ENCODE results near the gene ATP6V0E1. TPM values are rescaled to one million over a fixed set of nuclear protein-coding genes. Genes with fewer than 3 reads are reported as not detected.
A peak's percentile ranks its signal among the peaks of the same experiment; 100 is the strongest.

Gene ATP6V0E1
- total and polyA plus RNA-seq, 2 of the 4 experiments (the other 2 are of a cell fraction), result 258 to 277 TPM

DNA sequence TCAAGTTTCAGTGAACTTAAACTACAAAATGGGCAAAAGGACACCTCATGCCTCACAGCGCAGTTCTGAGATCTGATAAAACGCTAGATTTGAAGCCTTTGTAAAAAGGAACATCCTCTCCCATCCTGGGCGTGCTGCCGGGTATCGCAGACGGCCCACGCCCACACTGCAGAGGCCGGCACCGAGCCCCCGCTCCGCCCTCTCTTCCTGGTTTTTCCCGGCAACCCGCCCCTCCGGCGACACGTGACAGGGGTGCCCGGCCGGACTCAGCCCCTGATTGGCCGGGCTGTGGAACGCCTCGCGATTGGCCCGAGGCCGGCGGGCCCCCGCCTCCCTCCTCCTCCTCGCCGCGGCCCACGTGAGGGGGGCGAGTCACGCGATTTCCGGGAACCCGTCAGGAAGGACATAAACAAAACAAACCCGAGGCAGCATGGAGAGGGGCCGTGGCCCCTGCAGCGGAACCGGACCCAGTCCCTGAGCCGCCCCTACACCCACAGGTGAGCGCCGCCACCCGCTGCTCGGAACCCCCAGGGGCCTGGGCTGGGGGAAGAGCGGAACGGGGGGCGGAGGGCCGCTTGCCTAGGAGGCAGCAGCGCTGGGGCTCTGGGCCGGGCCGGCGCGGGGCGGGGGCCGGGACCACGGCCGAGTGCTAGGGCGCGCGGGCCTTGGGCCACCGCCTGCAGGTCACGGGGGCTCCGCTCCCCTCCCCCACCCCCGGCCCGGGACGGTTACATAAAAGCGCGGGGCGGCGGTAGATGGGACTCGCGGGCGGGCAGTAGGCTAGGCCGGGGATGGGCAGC is 72.6 kb downstream of the ATP6V0E1 start, which contains the start of gene CREBRF:
Gene CREBRF (plus strand): TSS at position 370 of the 800 bp plus-strand sequence. CDS start 24,424 bp downstream, outside the sequence.
- Histone ChIP-seq H3K4ac (ENCODE audit: low read depth, low read length) (peak within 1 kb of the TSS; percentile 88), H3K23ac (ENCODE audit: low read depth, low read length) (peak within 1 kb of the TSS; percentile 78), H3K4me1 (ENCODE audit: control insufficient read depth, insufficient read depth, low read length) (peaks cover 8% of the 10 kb centered on the region), H4K91ac (ENCODE audit: insufficient read depth, low read depth, low read length) (peak within 1 kb of the TSS; percentile 76), H3K9me3 (ENCODE audit: control insufficient read depth, insufficient read depth, low read length) (no peaks in the 10 kb centered on the region), H3K79me1 (ENCODE audit: low read depth in 1 of 2, low read length in 2 of 2) (peaks cover 3 to 17% of the 10 kb centered on the region in 2 experiments; a peak in 3 of 4 replicates), H3K14ac (replicated peaks; ENCODE audit: low read depth, low read length) (peak within 1 kb of the TSS; percentile 86), H2BK15ac (ENCODE audit: low read depth, low read length) (peak within 1 kb of the TSS; percentile 71; the same call in 2 of the 3 replicates), H3K27me3 (ENCODE audit: control insufficient read depth, insufficient read depth, low read length) (no peaks in the 10 kb centered on the region), H2BK120ac (ENCODE audit: low read depth, low read length) (peak within 1 kb of the TSS; percentile 65), H4K5ac (ENCODE audit: low read depth, low read length) (peak within 1 kb of the TSS; percentile 99), H4K20me1 (ENCODE audit: insufficient read depth, low read length) (no peaks in the 10 kb centered on the region), H3K9me1 (ENCODE audit: insufficient read depth, low read length) (0 out of 2 replicates have a peak, but pooled peaks cover 5% of the 10 kb centered on the region), H2BK5ac (ENCODE audit: low read depth, low read length, poor library complexity, severe bottlenecking) (peak within 1 kb of the TSS; percentile 97), H2AK5ac (ENCODE audit: low read depth, low read length) (peak within 1 kb of the TSS; percentile 60), H3K4me3 (ENCODE audit: insufficient read depth, low read depth, low read length) (peak within 1 kb of the TSS; percentile 97), H2BK20ac (ENCODE audit: low read depth, low read length) (peak within 1 kb of the TSS; percentile 53), H3K36me3 (ENCODE audit: control insufficient read depth, insufficient read depth, low read length) (peaks cover 4% of the 10 kb centered on the region; the same call in 1 of the 2 replicates), H3K9ac (ENCODE audit: low read depth, low read length) (peak within 1 kb of the TSS; percentile 99), H3K18ac (ENCODE audit: low read depth, low read length) (peak within 1 kb of the TSS; percentile 72), H4K8ac (ENCODE audit: low read depth in 2 of 2, low read length in 2 of 2) (peak within 1 kb of the TSS; percentile 60 to 98), H2AK9ac (replicated peaks; ENCODE audit: low read depth, low read length, poor library complexity) (peak within 1 kb of the TSS; percentile 95), H2AFZ (replicated peaks; ENCODE audit: low read length, poor library complexity) (peak within 1 kb of the TSS; percentile 96), H3K4me2 (ENCODE audit: low read depth, low read length) (peak within 1 kb of the TSS; percentile 96), H3K27ac (ENCODE audit: insufficient read depth, low read length) (peak within 1 kb of the TSS; percentile 90), H3K56ac (ENCODE audit: extremely low read depth, insufficient read depth, low read length) (peak within 1 kb of the TSS; percentile 95)
- in situ Hi-C loops (cut with MboI; ENCODE audit: low sequenced_read_pairs), result no loop called here
- dilution Hi-C loops (cut with HindIII; ENCODE audit: low sequenced_read_pairs, unreplicated experiment), result no loop called here
- WGBS, 2 experiments (ENCODE audit: extremely low coverage in 2 of 2, insufficient read length in 1 of 2), result 0% methylated on average over 36 of the region's 74 CpGs; no CpG with 5 or more reads in 1 of the 2 experiments
- CTCF ChIA-PET, result interaction anchor here (1.0 kb wide), 1 partner anchor 13 kb away, joined by 3 read pairs; no protein-coding TSS in a partner anchor
- DNase-seq, result peak; percentile 94
- intact Hi-C loops (cut with micrococcal nuclease), result loop anchor here (2.0 to 5.0 kb wide), 2 partner anchors 49 to 344 kb away; no protein-coding TSS in a partner anchor
- POLR2A ChIA-PET (ENCODE audit: unreplicated experiment), result interaction anchor here (0.6 kb wide), 1 partner anchor 133 kb away, joined by 7 read pairs; no protein-coding TSS in a partner anchor
- ATAC-seq (ENCODE audit: low read depth), result peak; percentile 70
- no TSS peak for BruUV-seq (replicated peaks)
- TF ChIP-seq BHLHE40 (IDR thresholded peaks at IDR 0.05; ENCODE audit: low read depth, low read length), result peak; percentile 97
- TF ChIP-seq MAZ (IDR thresholded peaks at IDR 0.05; ENCODE audit: borderline replicate concordance, low read depth, low read length), result peak; percentile 88
- no peak for TF ChIP-seq RAD21 (IDR thresholded peaks at IDR 0.05; ENCODE audit: low read length)
- TF ChIP-seq SMC3 (IDR thresholded peaks at IDR 0.05; ENCODE audit: low read depth, low read length), result no peak
- no peak for TF ChIP-seq ELK1 (IDR thresholded peaks at IDR 0.05; ENCODE audit: borderline replicate concordance, low read depth, low read length)
- TF ChIP-seq FOS (IDR thresholded peaks at IDR 0.05; ENCODE audit: low read depth, low read length), result peak; percentile 68
- peak; percentile 99 for TF ChIP-seq USF2 (IDR thresholded peaks at IDR 0.05; ENCODE audit: low read depth, low read length)
- TF ChIP-seq POLR2A (IDR thresholded peaks at IDR 0.05; ENCODE audit: low read depth, low read length), result peak; percentile 55
- peak; percentile 97 for TF ChIP-seq MXI1 (IDR thresholded peaks at IDR 0.05; ENCODE audit: borderline replicate concordance, low read depth, low read length)
- 0 out of 2 replicates have a peak, but pooled peaks have one; percentile 37 for TF ChIP-seq CHD1 (IDR thresholded peaks at IDR 0.05; ENCODE audit: low read depth, low read length)
- no peak for TF ChIP-seq RFX5 (IDR thresholded peaks at IDR 0.05; ENCODE audit: low read depth, low read length)
